22Rv1 (cell line): ENCODE data around the gene SAXO1.
A peak's percentile ranks its signal among the peaks of the same experiment; 100 is the strongest.

Experiments
- H3K27ac ChIP-seq: fragments of 450-650 bp; 2 replicates; pipeline ENCODE4 v1.5.1; 2017
- ZFX ChIP-seq: fragments of 450-650 bp; IDR thresholded peaks from 2 replicates; pipeline ENCODE4 v1.6.1; 2017; ENCODE audit warnings: antibody characterized with exemption, borderline replicate concordance
- TF ChIP-seq, protein P1 (sequence below): fragments of 450-650 bp; IDR thresholded peaks from 2 replicates; pipeline ENCODE4 v1.5.1; 2017; ENCODE audit warnings: mild to moderate bottlenecking

SAXO1 gene, protein sequence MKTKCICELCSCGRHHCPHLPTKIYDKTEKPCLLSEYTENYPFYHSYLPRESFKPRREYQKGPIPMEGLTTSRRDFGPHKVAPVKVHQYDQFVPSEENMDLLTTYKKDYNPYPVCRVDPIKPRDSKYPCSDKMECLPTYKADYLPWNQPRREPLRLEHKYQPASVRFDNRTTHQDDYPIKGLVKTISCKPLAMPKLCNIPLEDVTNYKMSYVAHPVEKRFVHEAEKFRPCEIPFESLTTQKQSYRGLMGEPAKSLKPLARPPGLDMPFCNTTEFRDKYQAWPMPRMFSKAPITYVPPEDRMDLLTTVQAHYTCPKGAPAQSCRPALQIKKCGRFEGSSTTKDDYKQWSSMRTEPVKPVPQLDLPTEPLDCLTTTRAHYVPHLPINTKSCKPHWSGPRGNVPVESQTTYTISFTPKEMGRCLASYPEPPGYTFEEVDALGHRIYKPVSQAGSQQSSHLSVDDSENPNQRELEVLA

DNA sequence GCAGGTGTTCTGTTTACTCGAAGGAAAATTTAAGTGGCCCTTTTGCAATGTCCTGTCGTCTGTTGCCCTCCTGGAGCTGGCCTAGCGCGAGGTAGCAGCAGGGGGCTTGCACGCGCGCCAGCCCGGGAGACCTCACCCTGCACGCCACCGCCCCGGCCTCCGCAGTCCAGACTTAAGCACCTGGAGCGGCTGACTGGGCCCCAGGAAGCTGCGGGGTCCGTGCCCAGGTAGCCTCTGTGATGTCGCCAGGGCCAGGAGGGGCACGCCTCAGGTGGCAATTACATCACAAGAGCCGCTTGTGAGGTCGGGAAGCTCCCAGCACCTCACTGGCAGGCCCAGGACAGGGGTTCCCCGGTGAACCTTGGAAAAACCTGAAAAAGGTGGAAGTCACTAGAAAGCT, at the start of gene SAXO1:
TSS of gene SAXO1 (minus strand) at position 195 of the 400 bp plus-strand sequence. CDS start 301 bp downstream, outside the sequence.
- TF ChIP-seq, protein P1, sequence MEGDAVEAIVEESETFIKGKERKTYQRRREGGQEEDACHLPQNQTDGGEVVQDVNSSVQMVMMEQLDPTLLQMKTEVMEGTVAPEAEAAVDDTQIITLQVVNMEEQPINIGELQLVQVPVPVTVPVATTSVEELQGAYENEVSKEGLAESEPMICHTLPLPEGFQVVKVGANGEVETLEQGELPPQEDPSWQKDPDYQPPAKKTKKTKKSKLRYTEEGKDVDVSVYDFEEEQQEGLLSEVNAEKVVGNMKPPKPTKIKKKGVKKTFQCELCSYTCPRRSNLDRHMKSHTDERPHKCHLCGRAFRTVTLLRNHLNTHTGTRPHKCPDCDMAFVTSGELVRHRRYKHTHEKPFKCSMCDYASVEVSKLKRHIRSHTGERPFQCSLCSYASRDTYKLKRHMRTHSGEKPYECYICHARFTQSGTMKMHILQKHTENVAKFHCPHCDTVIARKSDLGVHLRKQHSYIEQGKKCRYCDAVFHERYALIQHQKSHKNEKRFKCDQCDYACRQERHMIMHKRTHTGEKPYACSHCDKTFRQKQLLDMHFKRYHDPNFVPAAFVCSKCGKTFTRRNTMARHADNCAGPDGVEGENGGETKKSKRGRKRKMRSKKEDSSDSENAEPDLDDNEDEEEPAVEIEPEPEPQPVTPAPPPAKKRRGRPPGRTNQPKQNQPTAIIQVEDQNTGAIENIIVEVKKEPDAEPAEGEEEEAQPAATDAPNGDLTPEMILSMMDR, result no peak
- TF ChIP-seq ZFX, result no peak
- no peak within 1 kb of the TSS for H3K27ac ChIP-seq

DNA sequence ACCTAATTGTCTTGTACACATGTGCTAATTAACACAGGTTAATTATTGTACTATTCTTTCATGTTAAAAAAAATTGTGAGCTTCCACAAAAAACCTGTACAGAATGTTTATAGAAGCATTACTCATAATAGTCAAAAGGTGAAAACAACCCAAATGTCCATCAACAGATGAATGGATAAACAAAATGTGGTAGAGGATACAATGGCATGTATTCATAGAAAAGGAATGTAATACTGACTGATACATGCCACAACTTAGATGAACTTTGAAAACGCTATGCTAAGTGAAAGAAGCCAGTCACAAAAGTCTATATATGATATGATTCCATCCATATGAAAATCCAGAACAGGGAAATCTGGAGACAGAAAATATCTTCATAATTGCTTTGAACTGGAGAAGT, 41.8 kb upstream of the SAXO1 start:
- no peak overlapping the region for H3K27ac ChIP-seq
- TF ChIP-seq, protein P1, result no peak
- TF ChIP-seq ZFX, result no peak

DNA sequence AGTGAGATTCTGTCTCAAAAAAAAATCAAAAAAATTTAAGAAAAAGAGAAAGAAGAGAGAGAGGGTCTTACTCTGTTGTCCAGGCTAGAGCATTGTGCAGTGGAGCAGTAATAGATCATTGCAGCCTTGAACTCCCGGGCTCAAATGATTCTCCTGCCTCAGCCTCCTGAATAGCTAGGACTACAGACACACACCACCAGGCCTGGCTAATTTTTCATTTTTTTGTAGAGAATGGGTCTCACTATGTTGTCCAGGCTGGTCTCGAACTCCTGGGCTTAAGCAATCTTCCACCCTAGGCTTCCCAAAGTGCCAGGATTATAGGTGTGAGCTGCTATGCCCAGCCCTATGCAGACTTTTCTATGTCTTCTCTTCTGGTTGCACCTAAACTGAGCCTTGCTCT, 41.2 kb upstream of the SAXO1 start:
- TF ChIP-seq, protein P1, result no peak
- TF ChIP-seq ZFX, result no peak
- H3K27ac ChIP-seq, result no peak overlapping the region

DNA sequence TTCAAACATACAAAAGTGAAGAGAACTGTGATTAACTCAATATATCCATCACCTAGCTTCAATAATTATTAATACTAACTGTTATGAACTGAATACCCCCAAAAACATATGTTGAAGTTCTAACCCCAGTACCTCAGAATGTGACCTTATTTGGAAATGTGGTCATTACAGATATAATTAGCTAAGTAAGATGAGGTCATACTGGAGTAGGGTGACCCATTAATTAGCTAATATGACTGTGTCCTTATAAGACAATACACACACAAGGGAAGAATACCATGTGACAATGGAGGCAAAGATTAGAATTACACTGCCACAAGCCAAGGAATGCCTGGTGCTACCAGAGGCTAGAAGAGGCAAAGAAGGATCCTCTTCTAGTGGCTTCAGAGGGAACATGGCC, 24.0 kb upstream of the SAXO1 start:
- no peak overlapping the region for H3K27ac ChIP-seq
- TF ChIP-seq, protein P1, result no peak
- TF ChIP-seq ZFX, result no peak

DNA sequence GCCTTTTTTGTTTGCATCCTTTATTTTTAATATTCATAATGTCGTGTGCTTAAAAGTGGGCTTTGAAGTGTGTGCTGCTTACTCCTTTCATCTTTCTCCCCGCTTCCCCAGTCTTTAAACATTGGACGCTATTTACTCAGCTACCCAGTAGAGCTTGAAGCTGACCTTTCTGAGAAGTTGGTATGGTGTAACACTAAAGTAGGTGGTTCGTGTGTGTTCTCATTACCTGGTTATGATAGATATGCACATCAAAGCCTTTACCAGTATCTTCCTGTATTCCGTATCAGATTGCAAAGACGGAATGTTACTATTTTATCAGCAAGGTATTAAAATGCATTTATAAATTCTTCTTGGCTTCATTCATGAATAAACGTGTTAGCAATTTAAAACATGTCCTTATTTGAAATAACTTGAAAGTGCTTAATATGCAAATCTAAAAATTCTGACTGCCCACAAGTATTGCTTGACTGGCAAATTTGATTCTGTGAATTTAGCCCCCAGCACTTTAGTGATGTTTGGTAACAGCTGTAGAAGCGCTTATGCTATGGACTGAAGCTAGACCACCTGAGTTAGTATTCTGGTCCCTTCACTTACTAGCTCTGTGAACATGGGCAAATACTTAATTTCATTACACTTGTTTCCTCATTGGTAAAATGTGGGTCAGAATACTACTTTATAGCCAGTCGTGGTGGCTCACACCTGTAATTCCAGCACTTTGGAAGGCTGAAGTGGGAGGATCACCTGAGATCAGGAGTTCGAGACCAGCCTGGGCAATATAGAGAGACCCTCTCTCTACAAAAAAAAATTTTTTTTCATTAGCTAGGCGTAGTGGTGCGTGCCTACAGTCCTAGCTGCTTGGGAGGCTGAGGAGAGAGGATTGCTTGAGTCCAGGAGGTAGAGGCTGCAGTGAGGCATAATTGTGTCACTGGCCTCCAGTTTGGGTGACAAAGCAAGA, 17.9 kb upstream of the SAXO1 start:
- peak overlapping the region; percentile 97; the same call in 1 of the 2 replicates for H3K27ac ChIP-seq

DNA sequence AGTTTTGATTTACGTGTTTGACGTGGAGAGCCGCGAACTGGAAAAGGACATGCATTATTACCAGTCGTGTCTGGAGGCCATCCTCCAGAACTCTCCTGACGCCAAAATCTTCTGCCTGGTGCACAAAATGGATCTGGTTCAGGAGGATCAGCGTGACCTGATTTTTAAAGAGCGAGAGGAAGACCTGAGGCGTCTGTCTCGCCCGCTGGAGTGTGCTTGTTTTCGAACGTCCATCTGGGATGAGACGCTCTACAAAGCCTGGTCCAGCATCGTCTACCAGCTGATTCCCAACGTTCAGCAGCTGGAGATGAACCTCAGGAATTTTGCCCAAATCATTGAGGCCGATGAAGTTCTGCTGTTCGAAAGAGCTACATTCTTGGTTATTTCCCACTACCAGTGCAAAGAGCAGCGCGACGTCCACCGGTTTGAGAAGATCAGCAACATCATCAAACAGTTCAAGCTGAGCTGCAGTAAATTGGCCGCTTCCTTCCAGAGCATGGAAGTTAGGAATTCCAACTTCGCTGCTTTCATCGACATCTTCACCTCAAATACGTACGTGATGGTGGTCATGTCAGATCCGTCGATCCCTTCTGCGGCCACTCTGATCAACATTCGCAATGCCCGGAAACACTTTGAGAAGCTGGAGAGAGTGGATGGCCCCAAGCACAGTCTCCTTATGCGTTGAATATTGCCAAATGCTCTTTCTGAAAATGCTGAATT, 17.1 kb upstream of the SAXO1 start:
- H3K27ac ChIP-seq, result peak overlapping the region; percentile 97
- TF ChIP-seq, protein P1, result no peak
- TF ChIP-seq ZFX, result no peak

More for the DNA sequence above, 17.9 kb upstream of the SAXO1 start:
- no peak for TF ChIP-seq ZFX
- TF ChIP-seq, protein P1, result no peak
